Measurements from ENCODE around the gene TBC1D1.

The TBC1D1 gene

DNA sequence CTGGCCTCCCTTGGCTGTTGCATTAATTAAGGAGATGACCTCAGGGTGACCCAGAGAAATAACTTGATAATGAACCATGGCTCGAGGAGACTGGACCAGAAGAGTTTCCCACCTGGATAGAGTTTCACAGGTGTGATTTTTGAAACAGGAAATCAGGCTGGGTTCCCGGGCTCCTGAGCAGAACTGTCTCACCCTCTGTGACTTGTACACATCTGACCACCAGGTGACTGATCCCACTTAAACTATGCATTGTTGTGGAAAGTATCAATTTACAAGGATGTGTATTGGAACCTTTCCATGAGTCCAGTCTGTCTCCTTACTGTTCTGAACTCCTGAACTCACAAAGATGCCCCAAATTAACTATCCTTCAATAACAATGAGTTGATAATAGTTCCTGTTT is 289.6 kb downstream of the TBC1D1 start:
- Histone ChIP-seq H3K9ac (ENCODE audit: low read length) (no peak overlapping the region), H3K4me1 (ENCODE audit: insufficient read depth, low read length, severe bottlenecking) (peaks cover 5% of the 10 kb centered on the region), H3K36me3 (ENCODE audit: insufficient read depth, low read length) (no peaks in the 10 kb centered on the region), H2AFZ (ENCODE audit: low read length) (no peak overlapping the region), H3K79me2 (ENCODE audit: insufficient read depth, low read length) (no peaks in the 10 kb centered on the region), H3K9me2 (ENCODE audit: low read depth, low read length) (no peaks in the 10 kb centered on the region), H4K20me1 (ENCODE audit: insufficient read depth, low read length) (no peaks in the 10 kb centered on the region), H3K4me2 (ENCODE audit: low read length) (no peak overlapping the region), H3K4me3 (ENCODE audit: low read depth, low read length, poor library complexity, severe bottlenecking) (no peak overlapping the region), H3F3A (ENCODE audit: insufficient read depth, low read length) (no peaks in the 10 kb centered on the region), H3K27me3 (ENCODE audit: insufficient read depth, low read length) (no peaks in the 10 kb centered on the region; the same call in 1 of the 2 replicates), H3K27ac (ENCODE audit: low read depth, low read length, poor library complexity, severe bottlenecking) (no peak overlapping the region), H3K9me3 (ENCODE audit: low read length) (no peaks in the 10 kb centered on the region)
- TF ChIP-seq EZH2 (IDR thresholded peaks at IDR 0.05; ENCODE audit: borderline replicate concordance, low read length), result no peak
- TF ChIP-seq, protein P1, sequence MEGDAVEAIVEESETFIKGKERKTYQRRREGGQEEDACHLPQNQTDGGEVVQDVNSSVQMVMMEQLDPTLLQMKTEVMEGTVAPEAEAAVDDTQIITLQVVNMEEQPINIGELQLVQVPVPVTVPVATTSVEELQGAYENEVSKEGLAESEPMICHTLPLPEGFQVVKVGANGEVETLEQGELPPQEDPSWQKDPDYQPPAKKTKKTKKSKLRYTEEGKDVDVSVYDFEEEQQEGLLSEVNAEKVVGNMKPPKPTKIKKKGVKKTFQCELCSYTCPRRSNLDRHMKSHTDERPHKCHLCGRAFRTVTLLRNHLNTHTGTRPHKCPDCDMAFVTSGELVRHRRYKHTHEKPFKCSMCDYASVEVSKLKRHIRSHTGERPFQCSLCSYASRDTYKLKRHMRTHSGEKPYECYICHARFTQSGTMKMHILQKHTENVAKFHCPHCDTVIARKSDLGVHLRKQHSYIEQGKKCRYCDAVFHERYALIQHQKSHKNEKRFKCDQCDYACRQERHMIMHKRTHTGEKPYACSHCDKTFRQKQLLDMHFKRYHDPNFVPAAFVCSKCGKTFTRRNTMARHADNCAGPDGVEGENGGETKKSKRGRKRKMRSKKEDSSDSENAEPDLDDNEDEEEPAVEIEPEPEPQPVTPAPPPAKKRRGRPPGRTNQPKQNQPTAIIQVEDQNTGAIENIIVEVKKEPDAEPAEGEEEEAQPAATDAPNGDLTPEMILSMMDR (IDR thresholded peaks at IDR 0.05; ENCODE audit: low read length), result no peak

DNA sequence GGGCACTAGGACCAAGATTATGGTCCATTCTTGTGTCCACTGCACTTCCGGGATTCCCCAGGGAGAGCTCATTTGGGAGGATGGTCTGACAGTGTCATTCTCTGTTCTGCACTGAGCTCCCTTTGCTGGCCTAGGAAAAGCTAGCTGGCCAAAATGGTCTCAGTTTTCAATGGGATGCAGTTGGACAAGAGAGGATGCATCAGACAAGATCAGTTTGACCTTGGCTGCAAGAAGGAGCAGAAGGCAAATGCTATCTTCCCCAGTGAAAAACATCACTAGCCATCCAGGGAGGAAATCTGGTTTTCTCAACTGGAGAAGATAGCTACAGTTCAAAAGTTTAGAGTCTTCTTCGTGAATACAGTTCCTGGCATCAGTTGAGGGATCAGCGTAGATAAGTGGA is 290.4 kb downstream of the TBC1D1 start:
- Histone ChIP-seq H3K9me2 (ENCODE audit: low read depth, low read length) (no peaks in the 10 kb centered on the region), H3K4me3 (ENCODE audit: low read depth, low read length, poor library complexity, severe bottlenecking) (no peak overlapping the region), H2AFZ (ENCODE audit: low read length) (no peak overlapping the region), H3K79me2 (ENCODE audit: insufficient read depth, low read length) (no peaks in the 10 kb centered on the region), H3K36me3 (ENCODE audit: insufficient read depth, low read length) (no peaks in the 10 kb centered on the region), H3K9ac (ENCODE audit: low read length) (no peak overlapping the region), H3K27me3 (ENCODE audit: insufficient read depth, low read length) (no peaks in the 10 kb centered on the region; the same call in 1 of the 2 replicates), H3F3A (ENCODE audit: insufficient read depth, low read length) (no peaks in the 10 kb centered on the region), H3K9me3 (ENCODE audit: low read length) (no peaks in the 10 kb centered on the region), H4K20me1 (ENCODE audit: insufficient read depth, low read length) (no peaks in the 10 kb centered on the region), H3K4me1 (ENCODE audit: insufficient read depth, low read length, severe bottlenecking) (peaks cover 5% of the 10 kb centered on the region), H3K4me2 (ENCODE audit: low read length) (no peak overlapping the region), H3K27ac (ENCODE audit: low read depth, low read length, poor library complexity, severe bottlenecking) (no peak overlapping the region)
- no peak for TF ChIP-seq EZH2 (IDR thresholded peaks at IDR 0.05; ENCODE audit: borderline replicate concordance, low read length)
- TF ChIP-seq, protein P1 (IDR thresholded peaks at IDR 0.05; ENCODE audit: low read length), result no peak

DNA sequence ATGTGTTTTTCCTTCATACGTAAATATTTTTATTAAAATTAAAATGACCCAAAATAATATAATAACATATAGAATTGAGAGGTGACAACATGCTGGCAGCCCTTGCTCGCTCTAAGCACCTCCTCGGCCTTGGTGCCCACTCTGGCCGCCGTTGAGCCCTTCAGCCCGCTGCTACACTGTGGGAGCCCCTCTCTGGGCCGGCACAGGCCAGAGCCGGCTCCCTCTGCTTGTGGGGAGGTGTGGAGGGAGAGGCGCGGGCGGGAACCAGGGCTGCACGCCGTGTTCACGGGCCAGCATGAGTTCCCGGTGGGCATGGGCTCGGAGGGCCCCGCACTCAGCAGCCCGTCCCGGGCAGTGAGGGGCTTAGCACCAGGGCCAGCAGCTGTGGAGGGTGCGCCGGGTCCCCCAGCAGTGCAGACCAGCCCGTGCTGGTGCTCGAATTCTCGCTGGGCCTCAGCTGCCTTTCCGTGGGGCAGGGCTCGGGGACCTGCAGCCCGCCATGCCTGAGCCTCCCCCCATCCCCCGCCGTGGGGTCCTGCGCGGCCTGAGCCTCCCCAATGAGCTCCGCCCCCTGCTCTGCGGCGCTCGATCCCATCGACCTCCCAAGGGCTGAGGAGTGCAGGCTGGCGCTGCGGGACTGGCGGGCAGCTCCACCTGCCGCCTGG is 291.6 kb downstream of the TBC1D1 start:
- Histone ChIP-seq H3K4me3 (ENCODE audit: low read depth, low read length, poor library complexity, severe bottlenecking) (no peak overlapping the region), H3K4me2 (ENCODE audit: low read length) (no peak overlapping the region), H3K9ac (ENCODE audit: low read length) (no peak overlapping the region), H3K9me3 (ENCODE audit: low read length) (no peaks in the 10 kb centered on the region), H3K79me2 (ENCODE audit: insufficient read depth, low read length) (no peaks in the 10 kb centered on the region), H3K36me3 (ENCODE audit: insufficient read depth, low read length) (no peaks in the 10 kb centered on the region), H4K20me1 (ENCODE audit: insufficient read depth, low read length) (no peaks in the 10 kb centered on the region), H3K9me2 (ENCODE audit: low read depth, low read length) (no peaks in the 10 kb centered on the region), H3K27ac (ENCODE audit: low read depth, low read length, poor library complexity, severe bottlenecking) (no peak overlapping the region), H3K27me3 (ENCODE audit: insufficient read depth, low read length) (no peaks in the 10 kb centered on the region; the same call in 1 of the 2 replicates), H2AFZ (ENCODE audit: low read length) (no peak overlapping the region), H3F3A (ENCODE audit: insufficient read depth, low read length) (no peaks in the 10 kb centered on the region), H3K4me1 (ENCODE audit: insufficient read depth, low read length, severe bottlenecking) (peaks cover 5% of the 10 kb centered on the region)
- TF ChIP-seq, protein P1 (IDR thresholded peaks at IDR 0.05; ENCODE audit: low read length), result no peak
- no peak for TF ChIP-seq EZH2 (IDR thresholded peaks at IDR 0.05; ENCODE audit: borderline replicate concordance, low read length)
